ENCODE data around the gene SMURF1.
A peak's percentile ranks its signal among the peaks of the same experiment; 100 is the strongest.

The SMURF1 gene

DNA sequence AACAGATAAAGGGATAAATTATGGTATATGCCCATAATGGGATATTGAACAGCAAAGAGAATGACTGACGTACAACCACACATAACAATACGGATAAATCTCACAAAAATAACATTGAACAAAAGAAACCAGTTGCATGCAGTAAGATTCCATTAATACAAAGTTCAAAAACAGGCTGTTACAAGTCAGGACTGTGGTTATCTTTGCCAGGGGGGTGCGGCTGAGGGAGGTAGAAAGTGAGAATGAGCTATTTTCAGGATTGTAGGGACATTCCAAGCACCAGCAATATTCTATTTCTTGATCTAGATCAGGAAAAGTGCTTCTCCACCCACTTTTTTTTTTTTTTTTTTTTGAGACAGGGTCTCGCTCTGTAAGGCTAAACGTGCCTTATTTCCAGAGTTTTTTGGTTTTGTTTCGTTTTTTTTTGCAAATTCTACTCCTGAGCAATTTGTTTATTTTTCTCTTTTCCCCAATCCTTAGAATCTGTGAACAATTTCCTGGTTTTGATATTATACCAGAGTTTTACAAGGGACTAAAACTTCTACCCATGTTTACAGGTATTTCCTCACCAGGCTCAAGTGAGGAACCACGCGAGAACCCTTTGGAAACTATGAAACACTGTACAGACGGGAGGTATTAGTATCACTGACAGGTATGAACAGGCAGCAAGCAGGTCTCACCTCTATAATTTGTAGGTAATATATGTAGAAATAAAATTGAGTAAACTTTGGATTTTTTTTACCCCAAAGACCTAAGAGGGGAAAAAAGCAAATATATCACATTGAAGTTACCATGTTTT, 9.9 kb downstream of the SMURF1 start:
- Histone ChIP-seq H3K27ac (peak overlapping the region; percentile 42), H3K4me3 (no peak overlapping the region)
- no peak for TF ChIP-seq CTCF (IDR thresholded peaks at IDR 0.05)
- no peak for DNase-seq (ENCODE audit: low spot score)

GRCh38 chr7:99132595-99133321, 11.2 kb downstream of the SMURF1 start:
- Histone ChIP-seq H3K4me3 (peak overlapping the region; percentile 11), H3K27ac (peak overlapping the region; percentile 42 to 50)
- no peak for DNase-seq (ENCODE audit: low spot score)
- TF ChIP-seq CTCF (IDR thresholded peaks at IDR 0.05), result no peak

DNA sequence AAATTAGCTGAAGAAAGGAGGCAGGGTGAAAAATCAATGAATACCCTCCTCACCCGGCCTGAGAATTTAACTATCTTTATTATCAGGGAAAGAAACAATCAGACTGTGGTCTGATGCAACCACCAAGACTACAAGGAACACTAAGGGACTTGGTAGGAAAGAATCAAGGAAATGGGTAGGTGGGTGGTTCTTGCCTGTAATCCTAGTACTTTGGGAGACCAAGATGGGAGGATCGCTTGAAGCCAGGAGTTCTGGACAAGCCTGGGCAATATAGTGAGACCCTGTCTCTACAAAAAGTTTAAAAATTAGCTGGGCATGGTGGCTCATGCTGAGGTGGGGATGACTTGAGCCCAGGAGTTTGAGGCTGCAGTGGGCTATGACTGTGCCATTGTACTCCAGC, 12.6 kb downstream of the SMURF1 start:
- Histone ChIP-seq H3K27ac (no peak overlapping the region), H3K4me3 (no peak overlapping the region)
- DNase-seq (ENCODE audit: low spot score), result no peak
- no peak for TF ChIP-seq CTCF (IDR thresholded peaks at IDR 0.05)

DNA sequence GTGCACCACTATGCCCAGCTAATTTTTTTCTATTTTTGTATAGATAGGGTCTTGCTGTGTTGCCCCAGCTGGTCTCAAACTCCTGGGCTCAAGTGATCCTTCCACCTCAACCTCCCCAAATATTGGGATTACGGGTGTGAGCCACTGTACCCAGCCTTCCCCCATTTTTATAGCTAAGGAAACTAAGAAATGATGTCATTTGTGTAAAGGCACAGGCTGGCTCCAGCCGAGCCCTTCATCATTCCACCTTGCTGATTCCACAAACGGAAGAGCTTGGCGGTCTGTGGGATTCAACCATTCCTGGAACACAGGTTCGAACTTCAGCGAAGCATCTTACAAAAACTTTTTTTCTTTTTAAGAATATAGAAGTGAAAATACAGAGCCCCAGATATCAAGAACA, 14.4 kb downstream of the SMURF1 start:
- no peak for TF ChIP-seq CTCF (IDR thresholded peaks at IDR 0.05)
- no peak overlapping the region for H3K4me3 ChIP-seq
- no peak overlapping the region for H3K27ac ChIP-seq
- DNase-seq (ENCODE audit: low spot score), result no peak

GRCh38 chr7:99129001-99129400, 14.9 kb downstream of the SMURF1 start:
- H3K4me3 ChIP-seq, result no peak overlapping the region
- H3K27ac ChIP-seq, result no peak overlapping the region
- no peak for TF ChIP-seq CTCF (IDR thresholded peaks at IDR 0.05)
- no peak for DNase-seq (ENCODE audit: low spot score)

DNA sequence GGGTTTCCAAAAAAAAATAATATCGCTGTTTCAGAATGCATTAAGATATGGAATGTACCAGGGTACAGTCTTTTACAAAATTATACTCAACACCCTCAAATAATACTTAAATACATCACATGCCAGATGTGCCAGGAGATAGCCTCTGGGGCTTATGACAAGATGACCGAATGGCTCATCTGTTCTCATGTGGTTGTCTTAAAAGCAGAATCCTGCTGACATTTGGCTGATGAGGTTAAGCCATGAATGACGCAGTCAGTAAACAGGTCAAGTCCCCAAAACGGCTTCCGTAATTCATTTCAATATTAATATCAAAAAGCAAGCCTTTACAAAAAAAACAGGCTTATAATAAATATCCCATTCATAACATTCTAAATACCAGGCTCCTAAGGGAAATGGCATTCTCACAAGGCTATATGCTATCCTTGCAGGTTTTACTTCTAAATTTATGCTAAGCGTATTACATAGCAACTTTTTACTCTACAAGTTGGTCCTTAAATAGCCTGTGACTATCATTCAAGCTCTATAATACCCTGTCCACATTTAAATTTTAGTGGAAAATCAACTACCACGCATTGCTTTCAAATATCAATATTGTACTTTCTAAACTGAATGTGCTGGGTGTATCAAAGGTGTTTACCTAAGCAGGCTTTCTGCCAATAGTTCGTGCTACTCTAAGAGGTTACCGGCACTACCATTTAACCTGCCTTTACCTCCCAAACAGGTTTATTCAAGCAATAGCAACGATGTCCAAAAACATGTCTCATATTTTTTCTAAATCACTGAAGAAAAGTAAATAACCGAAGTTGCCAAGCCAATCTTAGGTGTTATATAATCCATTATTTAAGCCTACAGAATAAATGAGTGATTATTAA, 15.6 kb downstream of the SMURF1 start:
- TF ChIP-seq CTCF (IDR thresholded peaks at IDR 0.05), result no peak
- no peak overlapping the region for H3K4me3 ChIP-seq
- no peak overlapping the region for H3K27ac ChIP-seq
- DNase-seq (ENCODE audit: low spot score), result no peak
